Smooth muscle cell (in vitro differentiated cells): ENCODE measurements around the gene ALG6. TPM values are rescaled to one million over a fixed set of nuclear protein-coding genes. Genes with fewer than 3 reads are reported as not detected.

Experiments used
- DNase-seq: peaks from one replicate; lab custom pipeline; 2025; ENCODE audit not compliant: unreplicated experiment; lab: John Stamatoyannopoulos, UW
- H2AFZ ChIP-seq: fragments of 200-600 bp; sonication (generic); 2 replicates; pipeline ENCODE4 v1.6.0; 2016; ENCODE audit warnings: antibody characterized with exemption, low read depth, mild to moderate bottlenecking
- H3F3A ChIP-seq: fragments of 200-600 bp; sonication (generic); 2 replicates; pipeline ENCODE4 v1.6.0; 2017; ENCODE audit warnings: antibody characterized with exemption, low read depth
- H3K27ac ChIP-seq: fragments of 200-600 bp; sonication (generic); 2 replicates; pipeline ENCODE4 v1.5.1; 2016; ENCODE audit warnings: low read depth, mild to moderate bottlenecking
- H3K27me3 ChIP-seq: fragments of 200-600 bp; sonication (generic); 2 replicates; pipeline ENCODE4 v1.6.1; 2016; ENCODE audit warnings: low read depth, mild to moderate bottlenecking
- H3K36me3 ChIP-seq: fragments of 200-600 bp; sonication (generic); 2 replicates; pipeline ENCODE4 v1.5.1; 2016; ENCODE audit warnings: low read depth
- H3K4me1 ChIP-seq: fragments of 200-600 bp; sonication (generic); 2 replicates; pipeline ENCODE4 v1.5.1; 2016; ENCODE audit warnings: low read depth
- H3K4me2 ChIP-seq: fragments of 200-600 bp; sonication (generic); 2 replicates; pipeline ENCODE4 v1.6.0; 2016; ENCODE audit warnings: mild to moderate bottlenecking
- H3K4me3 ChIP-seq: fragments of 200-600 bp; sonication (generic); 2 replicates; pipeline ENCODE4 v1.5.1; 2016; ENCODE audit warnings: mild to moderate bottlenecking
- H3K79me2 ChIP-seq: fragments of 200-600 bp; sonication (generic); 2 replicates; pipeline ENCODE4 v1.6.0; 2016; ENCODE audit warnings: low read depth, mild to moderate bottlenecking
- H3K9ac ChIP-seq: fragments of 200-600 bp; sonication (generic); 2 replicates; pipeline ENCODE4 v1.6.0; 2016; ENCODE audit warnings: low read depth
- H3K9me3 ChIP-seq: fragments of 200-600 bp; sonication (generic); replicated peaks from 2 replicates; pipeline ENCODE4 v1.5.1; 2016; ENCODE audit warnings: low read depth
- H4K20me1 ChIP-seq: fragments of 200-600 bp; sonication (generic); 2 replicates; pipeline ENCODE4 v1.6.0; 2016; ENCODE audit warnings: low read depth
- WGBS: methylation state at CpG from one replicate; pipeline ENCODE4 v1.1.7; 2016; ENCODE audit warnings: low lambda C conversion rate; 5-methylcytosine and 5-hydroxymethylcytosine counted together
- polyA plus RNA-seq: library from polyadenylated mRNA; unstranded; fragments of >200 nt; fragmentation: Nextera tagmentation; extraction: Ambion mirVana; gene quantifications from 2 replicates; pipeline ENCODE4 v1.2.1, GENCODE V29; 2016
- total RNA-seq: library from RNA; depleted of rRNA; stranded (reverse); fragments of >200 nt; gene quantifications from 2 replicates; pipeline ENCODE4 v1.2.3, GENCODE V29; 2014
- TF ChIP-seq, protein P1 (sequence below): fragments of 200-600 bp; sonication (generic); IDR thresholded peaks from 2 replicates; pipeline ENCODE4 v1.5.1; 2017; ENCODE audit warnings: borderline replicate concordance, mild to moderate bottlenecking, antibody characterized with exemption; ENCODE audit not compliant: insufficient read depth, poor library complexity, severe bottlenecking

Gene ALG6
- total and polyA plus RNA-seq, 2 experiments from 2014 or later: 11.9 to 20.6 TPM

- Histone ChIP-seq H3K9ac (no peak overlapping the region), H3K4me1 (no peaks in the 10 kb centered on the region), H3K4me3 (no peak overlapping the region), H4K20me1 (no peaks in the 10 kb centered on the region), H3K27me3 (no peaks in the 10 kb centered on the region), H3K27ac (no peak overlapping the region), H3K4me2 (no peak overlapping the region), H3K9me3 (no peaks in the 10 kb centered on the region), H3F3A (no peaks in the 10 kb centered on the region), H3K36me3 (no peaks in the 10 kb centered on the region), H3K79me2 (no peaks in the 10 kb centered on the region), H2AFZ (no peak overlapping the region)
- DNase-seq: no peak
- TF ChIP-seq, protein P1, sequence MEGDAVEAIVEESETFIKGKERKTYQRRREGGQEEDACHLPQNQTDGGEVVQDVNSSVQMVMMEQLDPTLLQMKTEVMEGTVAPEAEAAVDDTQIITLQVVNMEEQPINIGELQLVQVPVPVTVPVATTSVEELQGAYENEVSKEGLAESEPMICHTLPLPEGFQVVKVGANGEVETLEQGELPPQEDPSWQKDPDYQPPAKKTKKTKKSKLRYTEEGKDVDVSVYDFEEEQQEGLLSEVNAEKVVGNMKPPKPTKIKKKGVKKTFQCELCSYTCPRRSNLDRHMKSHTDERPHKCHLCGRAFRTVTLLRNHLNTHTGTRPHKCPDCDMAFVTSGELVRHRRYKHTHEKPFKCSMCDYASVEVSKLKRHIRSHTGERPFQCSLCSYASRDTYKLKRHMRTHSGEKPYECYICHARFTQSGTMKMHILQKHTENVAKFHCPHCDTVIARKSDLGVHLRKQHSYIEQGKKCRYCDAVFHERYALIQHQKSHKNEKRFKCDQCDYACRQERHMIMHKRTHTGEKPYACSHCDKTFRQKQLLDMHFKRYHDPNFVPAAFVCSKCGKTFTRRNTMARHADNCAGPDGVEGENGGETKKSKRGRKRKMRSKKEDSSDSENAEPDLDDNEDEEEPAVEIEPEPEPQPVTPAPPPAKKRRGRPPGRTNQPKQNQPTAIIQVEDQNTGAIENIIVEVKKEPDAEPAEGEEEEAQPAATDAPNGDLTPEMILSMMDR: no peak
Measured at GRCh38 chr1:63442141-63442475, 74.7 kb downstream of the ALG6 start.

- Histone ChIP-seq H3F3A (no peaks in the 10 kb centered on the region), H3K36me3 (peaks cover 3% of the 10 kb centered on the region), H3K27ac (no peak overlapping the region), H2AFZ (no peak overlapping the region), H3K79me2 (no peaks in the 10 kb centered on the region), H3K4me3 (no peak overlapping the region), H3K4me1 (no peaks in the 10 kb centered on the region), H3K9ac (no peak overlapping the region), H3K9me3 (no peaks in the 10 kb centered on the region), H3K27me3 (no peaks in the 10 kb centered on the region), H4K20me1 (no peaks in the 10 kb centered on the region), H3K4me2 (no peak overlapping the region)
- no peak for DNase-seq
- WGBS: 94% methylated on average over 3 of the region's 3 CpGs
- TF ChIP-seq, protein P1: no peak
Measured at GRCh38 chr1:63448731-63449246, 81.4 kb downstream of the ALG6 start.

DNA sequence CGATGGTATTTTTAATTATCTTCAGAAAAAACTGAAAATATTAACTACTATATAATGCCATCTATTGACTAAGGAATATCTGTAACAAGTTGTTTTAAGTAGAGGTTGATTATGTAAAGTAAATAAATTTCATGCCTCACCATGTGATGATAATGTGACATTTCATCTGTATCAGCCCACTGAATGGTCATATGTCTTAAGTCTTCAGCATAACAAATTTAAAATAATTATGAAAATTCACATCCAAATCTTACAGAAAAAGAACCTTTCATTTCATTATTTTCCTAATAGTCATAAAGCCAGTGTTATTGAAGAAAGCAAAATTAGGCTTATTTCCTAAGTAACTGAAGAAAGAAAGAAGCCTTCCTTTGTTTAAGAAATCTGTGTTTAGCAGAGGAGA is 83.0 kb downstream of the ALG6 start:
- DNase-seq: no peak
- TF ChIP-seq, protein P1: no peak
- no peaks in the 10 kb centered on the region for H3K4me1 ChIP-seq
- H3K27me3 ChIP-seq: no peaks in the 10 kb centered on the region
- no peaks in the 10 kb centered on the region for H3F3A ChIP-seq
- no peak overlapping the region for H2AFZ ChIP-seq
- no peaks in the 10 kb centered on the region for H3K9me3 ChIP-seq
- H3K27ac ChIP-seq: no peak overlapping the region
- no peaks in the 10 kb centered on the region for H4K20me1 ChIP-seq
- peaks cover 3% of the 10 kb centered on the region for H3K36me3 ChIP-seq
- H3K9ac ChIP-seq: no peak overlapping the region
- no peak overlapping the region for H3K4me3 ChIP-seq
- 93% methylated on average over 1 of the region's 1 CpG for WGBS
- no peaks in the 10 kb centered on the region for H3K79me2 ChIP-seq
- H3K4me2 ChIP-seq: no peak overlapping the region

DNA sequence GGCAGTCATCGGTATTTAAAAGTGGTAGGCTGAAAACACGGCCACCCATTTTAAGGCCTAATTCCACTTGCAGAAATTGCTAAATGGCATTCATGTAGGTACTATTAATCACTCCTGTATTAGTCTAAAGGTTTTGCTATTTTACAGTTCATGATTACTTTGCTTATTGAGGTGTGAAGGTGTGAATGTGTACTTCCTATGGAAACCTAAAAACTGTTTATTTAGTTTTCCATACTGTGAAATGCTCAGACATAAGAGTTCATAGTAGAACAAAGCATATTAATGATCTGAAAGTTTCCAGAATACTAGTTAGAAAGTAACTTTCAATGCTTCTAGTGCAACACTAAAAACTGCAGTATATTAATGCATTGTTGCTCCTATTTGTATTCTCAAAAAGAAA is 85.8 kb downstream of the ALG6 start:
- 97% methylated on average over 2 of the region's 2 CpGs for WGBS
- Histone ChIP-seq H3K79me2 (no peaks in the 10 kb centered on the region), H3K4me1 (no peaks in the 10 kb centered on the region), H3F3A (no peaks in the 10 kb centered on the region), H3K9ac (no peak overlapping the region), H3K4me3 (no peak overlapping the region), H3K27ac (no peak overlapping the region), H4K20me1 (no peaks in the 10 kb centered on the region), H2AFZ (no peak overlapping the region), H3K9me3 (no peaks in the 10 kb centered on the region), H3K36me3 (peaks cover 3% of the 10 kb centered on the region), H3K4me2 (no peak overlapping the region), H3K27me3 (no peaks in the 10 kb centered on the region)
- TF ChIP-seq, protein P1: no peak
- no peak for DNase-seq
